Measurements from ENCODE around the gene CPEB3. TPM values are rescaled to one million over a fixed set of nuclear protein-coding genes. Genes with fewer than 3 reads are reported as not detected.
A peak's percentile ranks its signal among the peaks of the same experiment; 100 is the strongest.

The CPEB3 gene
- total RNA-seq, 1 experiment from 2014 or later = 2.8 TPM

- H3K9me3 Mint-ChIP-seq (ENCODE audit: unreplicated experiment) = no peaks in the 10 kb centered on the region
- no peak for DNase-seq (ENCODE audit: unreplicated experiment)
- H3K27ac Mint-ChIP-seq (ENCODE audit: low read depth, unreplicated experiment) = no peak overlapping the region
- peaks cover 4% of the 10 kb centered on the region for H3K4me1 Mint-ChIP-seq (ENCODE audit: insufficient read depth, unreplicated experiment)
- no peaks in the 10 kb centered on the region for H3K36me3 Mint-ChIP-seq (ENCODE audit: insufficient read depth, unreplicated experiment)
- H3K4me3 Mint-ChIP-seq (ENCODE audit: unreplicated experiment) = no peak overlapping the region
- intact Hi-C loops (cut with micrococcal nuclease) = no loop called here
- POLR2A ChIA-PET = interaction anchor here (0.6 to 1.1 kb wide), 3 partner anchors 9 to 186 kb away, joined by 3 to 4 read pairs (median 3); no protein-coding TSS in a partner anchor
- BruUV-seq (replicated peaks) = no TSS peak
- CTCF ChIA-PET = no interaction called here
- no peak for TF ChIP-seq CTCF (IDR thresholded peaks at IDR 0.05; ENCODE audit: unreplicated experiment)
- no peaks in the 10 kb centered on the region for H3K27me3 Mint-ChIP-seq (ENCODE audit: insufficient read depth, unreplicated experiment)
Observed at GRCh38 chr10:92202536-92202935, 88.3 kb downstream of the CPEB3 start.

- Mint-ChIP-seq H3K4me1 (ENCODE audit: insufficient read depth, unreplicated experiment) (peaks cover 4% of the 10 kb centered on the region), H3K36me3 (ENCODE audit: insufficient read depth, unreplicated experiment) (no peaks in the 10 kb centered on the region), H3K27me3 (ENCODE audit: insufficient read depth, unreplicated experiment) (no peaks in the 10 kb centered on the region), H3K9me3 (ENCODE audit: unreplicated experiment) (no peaks in the 10 kb centered on the region), H3K4me3 (ENCODE audit: unreplicated experiment) (no peak overlapping the region), H3K27ac (ENCODE audit: low read depth, unreplicated experiment) (no peak overlapping the region)
- no TSS peak for BruUV-seq (replicated peaks)
- CTCF ChIA-PET = interaction anchor here (0.7 to 0.8 kb wide), 2 partner anchors 13 to 98 kb away, joined by 3 to 4 read pairs; no protein-coding TSS in a partner anchor
- DNase-seq (ENCODE audit: unreplicated experiment) = peak; percentile 37
- POLR2A ChIA-PET = interaction anchor here (0.8 to 2.0 kb wide), 7 partner anchors 10 to 90 kb away, joined by 3 to 11 read pairs (median 6); partner anchors contain the start of genes CPEB3 and MARCHF5
- intact Hi-C loops (cut with micrococcal nuclease) = no loop called here
- no peak for TF ChIP-seq CTCF (IDR thresholded peaks at IDR 0.05; ENCODE audit: unreplicated experiment)
Observed at GRCh38 chr10:92200564-92200963, 90.3 kb downstream of the CPEB3 start.

DNA sequence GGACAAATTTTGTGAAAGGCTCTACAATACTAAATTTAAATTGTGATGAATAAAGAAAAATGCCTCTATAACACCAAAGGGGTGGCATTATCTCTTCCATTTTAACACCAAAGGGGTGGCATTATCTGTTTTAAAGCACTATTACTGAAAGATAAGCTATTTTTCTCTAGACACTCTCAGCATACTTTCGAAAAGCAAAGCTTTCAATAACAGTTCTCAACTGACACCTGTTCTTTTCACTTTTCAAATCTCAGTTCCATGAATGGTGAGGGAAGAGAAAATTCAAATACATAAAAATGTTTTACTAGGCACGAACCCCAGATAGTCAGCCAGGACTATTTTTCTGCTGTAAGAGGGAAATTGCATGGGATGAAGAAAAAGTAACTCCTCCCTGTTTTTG lies 103.8 kb downstream of the CPEB3 start:
- TF ChIP-seq CTCF (IDR thresholded peaks at IDR 0.05; ENCODE audit: unreplicated experiment) = no peak
- intact Hi-C loops (cut with micrococcal nuclease) = no loop called here
- Mint-ChIP-seq H3K27ac (ENCODE audit: low read depth, unreplicated experiment) (no peak overlapping the region), H3K4me1 (ENCODE audit: insufficient read depth, unreplicated experiment) (no peaks in the 10 kb centered on the region), H3K9me3 (ENCODE audit: unreplicated experiment) (no peaks in the 10 kb centered on the region), H3K27me3 (ENCODE audit: insufficient read depth, unreplicated experiment) (no peaks in the 10 kb centered on the region), H3K36me3 (ENCODE audit: insufficient read depth, unreplicated experiment) (peaks cover 35% of the 10 kb centered on the region), H3K4me3 (ENCODE audit: unreplicated experiment) (no peak overlapping the region)
- CTCF ChIA-PET = interaction anchor here (0.6 to 1.5 kb wide), 2 partner anchors 99 to 1143 kb away, joined by 3 to 4 read pairs; no protein-coding TSS in a partner anchor
- BruUV-seq (replicated peaks) = no TSS peak
- POLR2A ChIA-PET = interaction anchor here (0.9 to 1.3 kb wide), 2 partner anchors 11 to 61 kb away, joined by 3 read pairs; no protein-coding TSS in a partner anchor
- no peak for DNase-seq (ENCODE audit: unreplicated experiment)

DNA sequence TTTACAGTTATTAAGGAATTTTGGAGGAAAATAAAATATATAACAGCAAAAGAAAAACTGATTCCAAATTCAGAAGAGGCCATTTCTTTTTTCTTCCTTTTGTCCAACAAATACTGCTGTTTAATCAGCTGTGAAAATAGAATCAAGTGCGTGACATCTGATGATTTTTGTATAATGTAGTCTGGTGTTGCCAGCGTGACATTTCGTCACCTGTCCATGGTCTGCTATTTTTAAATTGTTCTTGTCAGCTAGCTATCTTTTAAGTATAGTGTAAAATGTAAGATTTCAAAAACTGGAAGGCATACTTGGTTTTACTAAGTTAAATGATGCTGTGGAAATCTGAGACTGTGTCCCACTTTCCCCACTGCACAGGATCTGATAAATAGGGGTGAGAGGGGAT lies 105.9 kb downstream of the CPEB3 start:
- no peaks in the 10 kb centered on the region for H3K9me3 Mint-ChIP-seq (ENCODE audit: unreplicated experiment)
- ChIA-PET CTCF (interaction anchor here (0.7 to 1.3 kb wide), 2 partner anchors 97 to 250 kb away, joined by 3 to 6 read pairs; no protein-coding TSS in a partner anchor), POLR2A (interaction anchor here (0.8 to 1.0 kb wide), 2 partner anchors 16 to 106 kb away, joined by 3 read pairs; partner anchors contain the start of genes CPEB3 and MARCHF5)
- BruUV-seq (replicated peaks) = no TSS peak
- no peak for TF ChIP-seq CTCF (IDR thresholded peaks at IDR 0.05; ENCODE audit: unreplicated experiment)
- H3K36me3 Mint-ChIP-seq (ENCODE audit: insufficient read depth, unreplicated experiment) = peaks cover 29% of the 10 kb centered on the region
- H3K4me3 Mint-ChIP-seq (ENCODE audit: unreplicated experiment) = no peak overlapping the region
- H3K27me3 Mint-ChIP-seq (ENCODE audit: insufficient read depth, unreplicated experiment) = no peaks in the 10 kb centered on the region
- no peak overlapping the region for H3K27ac Mint-ChIP-seq (ENCODE audit: low read depth, unreplicated experiment)
- H3K4me1 Mint-ChIP-seq (ENCODE audit: insufficient read depth, unreplicated experiment) = no peaks in the 10 kb centered on the region
- DNase-seq (ENCODE audit: unreplicated experiment) = no peak
- intact Hi-C loops (cut with micrococcal nuclease) = no loop called here
